ENCODE data around the gene TAF1B. TPM values are rescaled to one million over a fixed set of nuclear protein-coding genes. Genes with fewer than 3 reads are reported as not detected.
"Not testable (repeated sequence)": the region's sequence is repeated elsewhere in the genome, so short reads cannot be mapped to it uniquely, and the experiment has no call there.

The TAF1B gene
- total RNA-seq, 1 donor: 29.8 TPM

GRCh38 chr2:9857814-9858729 lies 14.8 kb downstream of the TAF1B start:
- no peak for DNase-seq (ENCODE audit: low read depth)
- no peak overlapping the region for H3K4me3 ChIP-seq (ENCODE audit: low read depth, low read length)
- TF ChIP-seq CTCF (IDR thresholded peaks at IDR 0.05; ENCODE audit: insufficient read depth, low read depth, low read length): no peak

GRCh38 chr2:9858730-9859068 lies 15.4 kb downstream of the TAF1B start:
- TF ChIP-seq CTCF (IDR thresholded peaks at IDR 0.05; ENCODE audit: insufficient read depth, low read depth, low read length): no peak
- no peak for DNase-seq (ENCODE audit: low read depth)
- H3K4me3 ChIP-seq (ENCODE audit: low read depth, low read length): no peak overlapping the region

GRCh38 chr2:9860922-9861580 lies 17.8 kb downstream of the TAF1B start:
- not testable (repeated sequence) for H3K4me3 ChIP-seq (ENCODE audit: low read depth, low read length); DNase-seq (ENCODE audit: low read depth)

GRCh38 chr2:9867881-9868280 lies 24.6 kb downstream of the TAF1B start:
- H3K4me3 ChIP-seq (ENCODE audit: low read depth, low read length): no peak overlapping the region
- no peak for TF ChIP-seq CTCF (IDR thresholded peaks at IDR 0.05; ENCODE audit: insufficient read depth, low read depth, low read length)
- DNase-seq (ENCODE audit: low read depth): no peak

GRCh38 chr2:9873337-9873736 lies 30.1 kb downstream of the TAF1B start:
- no peak overlapping the region for H3K4me3 ChIP-seq (ENCODE audit: low read depth, low read length)
- no peak for TF ChIP-seq CTCF (IDR thresholded peaks at IDR 0.05; ENCODE audit: insufficient read depth, low read depth, low read length)
- DNase-seq (ENCODE audit: low read depth): no peak

GRCh38 chr2:9877026-9877425 lies 33.8 kb downstream of the TAF1B start:
- no peak for DNase-seq (ENCODE audit: low read depth)
- TF ChIP-seq CTCF (IDR thresholded peaks at IDR 0.05; ENCODE audit: insufficient read depth, low read depth, low read length): no peak
- no peak overlapping the region for H3K4me3 ChIP-seq (ENCODE audit: low read depth, low read length)

- H3K4me3 ChIP-seq (ENCODE audit: low read depth, low read length): no peak overlapping the region
- no peak for TF ChIP-seq CTCF (IDR thresholded peaks at IDR 0.05; ENCODE audit: insufficient read depth, low read depth, low read length)
- no peak for DNase-seq (ENCODE audit: low read depth)
Measured at GRCh38 chr2:9877726-9878125, 34.5 kb downstream of the TAF1B start.
